ENCODE results near the gene REPIN1. TPM values are rescaled to one million over a fixed set of nuclear protein-coding genes. Genes with fewer than 3 reads are reported as not detected.
A peak's percentile ranks its signal among the peaks of the same experiment; 100 is the strongest.

REPIN1 gene
- total RNA-seq, 2 experiments from 2014 or later, result 48.2 to 55.6 TPM

DNA sequence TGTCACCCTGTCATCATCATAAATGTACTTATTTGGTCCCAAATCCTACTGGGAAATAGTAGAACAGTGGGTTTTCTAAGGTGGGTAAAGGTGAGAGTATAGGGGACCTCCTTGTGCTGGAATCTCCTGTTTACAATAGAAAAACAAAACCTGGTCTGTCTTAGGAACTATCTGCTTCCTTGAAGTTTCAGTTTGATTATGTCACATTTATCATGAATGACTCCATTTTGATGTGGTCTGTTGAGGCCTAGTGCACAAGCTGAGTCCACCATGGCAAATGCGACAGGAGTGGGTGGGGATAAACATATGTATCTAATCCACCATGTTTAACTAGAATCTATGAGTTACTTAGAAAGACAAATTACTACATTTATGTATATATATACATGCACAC, 13.0 kb upstream of the REPIN1 start:
- POLR2A ChIA-PET, result no interaction called here
- no peaks in the 10 kb centered on the region for H3K9me3 Mint-ChIP-seq (ENCODE audit: low read depth)
- H3K4me1 Mint-ChIP-seq, result peaks cover 34% of the 10 kb centered on the region
- no peak overlapping the region for H3K4me3 Mint-ChIP-seq
- H3K27ac Mint-ChIP-seq, result no peak overlapping the region
- intact Hi-C loops (cut with DNase I, micrococcal nuclease), result loop anchor here (1.0 to 5.0 kb wide), 6 partner anchors 15 to 66 kb away; partner anchors contain the start of genes ACTR3C (in 2 of the 2), LRRC61 (in 2 of the 2) and ZNF775 (in 1 of the 2)
- DNase-seq, result no peak
- no peaks in the 10 kb centered on the region for H3K36me3 Mint-ChIP-seq (ENCODE audit: low read depth)
- ATAC-seq, result no peak
- CTCF ChIA-PET, result interaction anchor here (0.7 to 2.3 kb wide), 8 partner anchors 11 to 558 kb away, joined by 3 to 11 read pairs (median 4); no protein-coding TSS in a partner anchor
- no peaks in the 10 kb centered on the region for H3K27me3 Mint-ChIP-seq

DNA sequence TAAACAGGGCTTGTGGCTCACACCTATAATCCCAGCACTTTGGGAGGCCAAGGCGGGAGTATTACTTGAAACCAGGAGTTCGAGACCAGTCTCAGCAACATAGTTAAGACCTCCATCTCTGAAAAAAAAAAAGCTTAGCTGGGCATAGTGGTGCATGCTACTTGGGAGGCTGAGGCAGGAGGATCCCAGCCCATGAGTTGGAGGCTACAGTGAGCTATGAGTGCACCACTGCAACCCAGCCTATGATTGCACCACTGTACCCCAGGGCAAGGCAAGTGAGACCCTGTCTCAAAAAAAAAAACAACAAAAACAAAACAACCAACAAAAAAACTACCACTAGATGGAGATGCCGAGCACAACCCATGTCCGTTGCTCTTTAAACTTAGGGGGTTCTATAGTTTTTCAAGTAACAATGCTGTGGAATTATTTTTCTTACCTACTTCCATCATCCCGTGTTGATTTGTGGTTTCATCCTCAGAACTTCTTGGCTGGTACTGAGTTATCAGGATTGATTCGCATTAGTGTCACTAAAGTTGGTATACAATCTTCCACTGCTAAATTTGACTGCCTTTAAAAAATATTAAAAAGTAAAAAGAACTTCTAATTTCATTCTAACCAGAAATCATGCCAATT, 12.2 kb upstream of the REPIN1 start:
- Mint-ChIP-seq H3K36me3 (ENCODE audit: low read depth) (no peaks in the 10 kb centered on the region), H3K9me3 (ENCODE audit: low read depth) (no peaks in the 10 kb centered on the region), H3K4me3 (no peak overlapping the region), H3K4me1 (peaks cover 34% of the 10 kb centered on the region), H3K27me3 (no peaks in the 10 kb centered on the region), H3K27ac (peak overlapping the region; percentile 2)
- ChIA-PET CTCF (interaction anchor here (0.5 to 2.3 kb wide), 7 partner anchors 11 to 265 kb away, joined by 3 to 11 read pairs (median 4); no protein-coding TSS in a partner anchor), POLR2A (interaction anchor here (0.7 kb wide), 1 partner anchor 13 kb away, joined by 4 read pairs; no protein-coding TSS in a partner anchor)
- intact Hi-C loops (cut with DNase I, micrococcal nuclease), result loop anchor here (1.0 to 5.0 kb wide), 6 partner anchors 14 to 65 kb away; partner anchors contain the start of genes ACTR3C (in 2 of the 2), LRRC61 (in 2 of the 2) and ZNF775 (in 1 of the 2)
- ATAC-seq, result no peak
- DNase-seq, result peak; percentile 41

GRCh38 chr7:150357270-150357669, 11.4 kb upstream of the REPIN1 start:
- H3K4me1 Mint-ChIP-seq, result peaks cover 34% of the 10 kb centered on the region
- POLR2A ChIA-PET, result no interaction called here
- H3K36me3 Mint-ChIP-seq (ENCODE audit: low read depth), result no peaks in the 10 kb centered on the region
- CTCF ChIA-PET, result interaction anchor here (0.5 to 1.7 kb wide), 7 partner anchors 9 to 451 kb away, joined by 3 to 8 read pairs (median 4); no protein-coding TSS in a partner anchor
- peak; percentile 82 for DNase-seq
- peak; percentile 81 for ATAC-seq
- peak overlapping the region; percentile 68 for H3K4me3 Mint-ChIP-seq
- H3K9me3 Mint-ChIP-seq (ENCODE audit: low read depth), result no peaks in the 10 kb centered on the region
- H3K27me3 Mint-ChIP-seq, result no peaks in the 10 kb centered on the region
- intact Hi-C loops (cut with DNase I, micrococcal nuclease), result loop anchor here (1.0 to 5.0 kb wide), 4 partner anchors 14 to 35 kb away; partner anchors contain the start of genes ACTR3C (in 2 of the 2), LRRC61 (in 2 of the 2) and ZNF775 (in 1 of the 2)
- H3K27ac Mint-ChIP-seq, result peak overlapping the region; percentile 86

- Mint-ChIP-seq H3K27ac (peak overlapping the region; percentile 86), H3K27me3 (no peaks in the 10 kb centered on the region), H3K36me3 (ENCODE audit: low read depth) (no peaks in the 10 kb centered on the region), H3K4me3 (peak overlapping the region; percentile 68), H3K9me3 (ENCODE audit: low read depth) (no peaks in the 10 kb centered on the region), H3K4me1 (peaks cover 34% of the 10 kb centered on the region)
- POLR2A ChIA-PET, result interaction anchor here (0.6 kb wide), 1 partner anchor 44 kb away, joined by 3 read pairs; no protein-coding TSS in a partner anchor
- intact Hi-C loops (cut with DNase I, micrococcal nuclease), result loop anchor here (1.0 to 5.0 kb wide), 4 partner anchors 13 to 36 kb away; partner anchors contain the start of genes ACTR3C (in 2 of the 2), LRRC61 (in 2 of the 2) and ZNF775 (in 1 of the 2)
- DNase-seq, result no peak
- ATAC-seq, result peak; percentile 37
- CTCF ChIA-PET, result interaction anchor here (0.5 to 1.7 kb wide), 9 partner anchors 9 to 451 kb away, joined by 3 to 8 read pairs (median 3); no protein-coding TSS in a partner anchor
Measured at GRCh38 chr7:150357771-150358427, 10.7 kb upstream of the REPIN1 start.

GRCh38 chr7:150358433-150358832, 10.2 kb upstream of the REPIN1 start:
- intact Hi-C loops (cut with DNase I, micrococcal nuclease), result loop anchor here in 1 of 2 experiments (5.0 kb wide), 1 partner anchor 36 kb away; the partner anchor contains the start of genes ACTR3C and LRRC61
- H3K9me3 Mint-ChIP-seq (ENCODE audit: low read depth), result no peaks in the 10 kb centered on the region
- POLR2A ChIA-PET, result interaction anchor here (0.6 kb wide), 1 partner anchor 45 kb away, joined by 3 read pairs; no protein-coding TSS in a partner anchor
- ATAC-seq, result no peak
- H3K4me3 Mint-ChIP-seq, result no peak overlapping the region
- no peaks in the 10 kb centered on the region for H3K36me3 Mint-ChIP-seq (ENCODE audit: low read depth)
- DNase-seq, result no peak
- H3K27me3 Mint-ChIP-seq, result no peaks in the 10 kb centered on the region
- peaks cover 34% of the 10 kb centered on the region for H3K4me1 Mint-ChIP-seq
- no peak overlapping the region for H3K27ac Mint-ChIP-seq
- CTCF ChIA-PET, result interaction anchor here (0.5 to 1.7 kb wide), 7 partner anchors 8 to 402 kb away, joined by 3 to 8 read pairs (median 3); no protein-coding TSS in a partner anchor

- POLR2A ChIA-PET, result interaction anchor here (0.6 kb wide), 1 partner anchor 46 kb away, joined by 3 read pairs; no protein-coding TSS in a partner anchor
- Mint-ChIP-seq H3K4me1 (peaks cover 38% of the 10 kb centered on the region), H3K27me3 (no peaks in the 10 kb centered on the region), H3K27ac (no peak overlapping the region), H3K9me3 (ENCODE audit: low read depth) (no peaks in the 10 kb centered on the region), H3K4me3 (no peak overlapping the region), H3K36me3 (ENCODE audit: low read depth) (no peaks in the 10 kb centered on the region)
- DNase-seq (no peak), ATAC-seq (no peak)
- intact Hi-C loops (cut with DNase I, micrococcal nuclease), result loop anchor here in 1 of 2 experiments (5.0 kb wide), 1 partner anchor 37 kb away; the partner anchor contains the start of genes ACTR3C and LRRC61
- CTCF ChIA-PET, result interaction anchor here (1.0 to 1.7 kb wide), 4 partner anchors 47 to 79 kb away, joined by 3 to 8 read pairs (median 4); no protein-coding TSS in a partner anchor
Measured at GRCh38 chr7:150358988-150359621, 9.5 kb upstream of the REPIN1 start.

GRCh38 chr7:150359622-150360362, 8.8 kb upstream of the REPIN1 start:
- no peaks in the 10 kb centered on the region for H3K27me3 Mint-ChIP-seq
- H3K27ac Mint-ChIP-seq, result peak overlapping the region; percentile 42
- POLR2A ChIA-PET, result no interaction called here
- peaks cover 41% of the 10 kb centered on the region for H3K4me1 Mint-ChIP-seq
- no peak for DNase-seq
- intact Hi-C loops (cut with DNase I, micrococcal nuclease), result loop anchor here in 1 of 2 experiments (5.0 kb wide), 1 partner anchor 37 kb away; the partner anchor contains the start of genes ACTR3C and LRRC61
- CTCF ChIA-PET, result no interaction called here
- no peaks in the 10 kb centered on the region for H3K9me3 Mint-ChIP-seq (ENCODE audit: low read depth)
- H3K36me3 Mint-ChIP-seq (ENCODE audit: low read depth), result no peaks in the 10 kb centered on the region
- no peak for ATAC-seq
- H3K4me3 Mint-ChIP-seq, result no peak overlapping the region

- Mint-ChIP-seq H3K4me1 (peaks cover 41% of the 10 kb centered on the region), H3K9me3 (ENCODE audit: low read depth) (no peaks in the 10 kb centered on the region), H3K36me3 (ENCODE audit: low read depth) (no peaks in the 10 kb centered on the region), H3K27me3 (no peaks in the 10 kb centered on the region), H3K27ac (no peak overlapping the region), H3K4me3 (no peak overlapping the region)
- POLR2A ChIA-PET, result no interaction called here
- DNase-seq, result no peak
- CTCF ChIA-PET, result interaction anchor here (1.1 to 1.5 kb wide), 2 partner anchors 35 to 44 kb away, joined by 3 read pairs; no protein-coding TSS in a partner anchor
- ATAC-seq, result no peak
- intact Hi-C loops (cut with DNase I, micrococcal nuclease), result no loop called here
Measured at GRCh38 chr7:150360363-150361058, 8.1 kb upstream of the REPIN1 start.

- ChIA-PET POLR2A (no interaction called here), CTCF (interaction anchor here (0.5 to 2.0 kb wide), 4 partner anchors 15 to 60 kb away, joined by 3 to 4 read pairs (median 3); no protein-coding TSS in a partner anchor)
- H3K4me3 Mint-ChIP-seq, result no peak overlapping the region
- H3K4me1 Mint-ChIP-seq, result peaks cover 43% of the 10 kb centered on the region
- no peak overlapping the region for H3K27ac Mint-ChIP-seq
- H3K36me3 Mint-ChIP-seq (ENCODE audit: low read depth), result no peaks in the 10 kb centered on the region
- no peaks in the 10 kb centered on the region for H3K9me3 Mint-ChIP-seq (ENCODE audit: low read depth)
- no peaks in the 10 kb centered on the region for H3K27me3 Mint-ChIP-seq
- ATAC-seq, result no peak
- intact Hi-C loops (cut with DNase I, micrococcal nuclease), result no loop called here
- no peak for DNase-seq
Measured at GRCh38 chr7:150361402-150361801, 7.2 kb upstream of the REPIN1 start.
